HL-60 (cell line): ENCODE data around the gene NPPA.

Experiments
- POLR2AphosphoS5 ChIP-seq: IDR thresholded peaks from 2 replicates; pipeline ENCODE4 v1.6.1; 2012; ENCODE audit warnings: low read depth
- SPI1 ChIP-seq: IDR thresholded peaks from 2 replicates; pipeline ENCODE4 v1.6.1; 2012; ENCODE audit warnings: low read depth, mild to moderate bottlenecking, borderline replicate concordance

DNA sequence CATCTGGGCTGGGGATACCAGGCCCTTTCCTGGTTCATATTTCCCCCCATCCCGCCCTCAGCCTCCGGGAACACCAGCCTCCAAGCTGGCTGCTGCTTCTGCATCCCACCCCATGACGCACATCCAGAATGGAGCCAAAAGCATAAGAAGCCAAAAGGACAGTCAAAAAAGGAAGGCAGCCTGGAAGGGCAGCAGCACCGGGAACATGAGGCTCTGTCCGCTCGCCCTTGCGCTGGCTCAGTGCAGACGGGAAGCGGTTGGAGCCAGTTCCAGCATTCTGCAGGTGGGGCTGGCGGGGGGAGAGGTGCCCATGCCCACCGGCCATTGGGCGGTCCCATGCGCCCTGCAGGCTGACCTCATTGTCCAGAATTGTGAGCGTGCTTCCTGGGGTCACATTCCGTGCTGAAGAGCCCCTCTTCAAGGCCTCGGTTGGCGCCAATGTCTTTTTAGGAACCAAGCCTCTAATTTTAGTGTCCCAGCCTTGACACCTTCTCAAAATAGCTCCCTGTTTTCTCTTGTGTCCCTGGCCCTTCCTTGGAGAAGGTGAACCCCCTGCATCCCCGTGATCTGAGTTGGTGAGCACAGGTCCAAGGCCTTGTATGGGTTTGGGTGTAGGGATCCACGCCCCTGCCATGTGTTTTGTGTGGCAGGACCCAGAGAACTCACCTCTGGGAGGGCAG lies 39.5 kb upstream of the NPPA start:
- TF ChIP-seq POLR2AphosphoS5 (no peak), SPI1 (no peak)
